ENCODE measurements around the gene DPYSL3.

The DPYSL3 gene

DNA sequence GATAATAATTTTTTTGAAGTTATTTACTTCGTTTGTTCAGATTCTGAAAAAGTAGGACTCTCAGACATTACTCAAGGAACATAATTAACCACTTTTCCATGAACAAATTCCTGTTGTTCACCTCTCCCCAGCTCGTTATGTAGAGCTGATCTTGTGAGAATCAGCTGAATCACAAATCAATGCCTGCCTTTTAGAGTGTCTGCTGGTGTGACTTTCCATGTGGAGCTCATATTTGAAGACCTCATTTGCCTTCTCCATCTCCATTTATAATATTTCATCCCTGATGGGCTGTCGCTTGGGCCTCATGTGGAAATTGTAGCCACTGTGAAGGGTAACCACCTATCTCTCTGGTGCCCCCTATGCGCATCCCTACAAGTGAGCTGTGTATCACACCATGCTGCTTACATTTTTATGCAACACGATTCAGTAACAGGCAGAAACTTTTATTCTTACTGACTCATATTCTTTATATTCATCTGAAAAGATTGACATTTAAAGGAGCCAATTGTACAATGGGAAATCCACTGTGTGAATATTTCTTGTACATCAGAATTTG lies 163.8 kb downstream of the DPYSL3 start:
- Histone ChIP-seq H3K9ac (ENCODE audit: insufficient read length, low read depth) (no peak overlapping the region), H3K4me3 (ENCODE audit: insufficient read length, low read depth) (no peak overlapping the region), H3K4me1 (ENCODE audit: insufficient read depth, insufficient read length) (no peaks in the 10 kb centered on the region), H3K9me3 (ENCODE audit: insufficient read depth, low read length) (no peaks in the 10 kb centered on the region), H3K27me3 (ENCODE audit: insufficient read depth, insufficient read length) (no peaks in the 10 kb centered on the region), H3K36me3 (ENCODE audit: insufficient read depth, insufficient read length, low read length) (no peaks in the 10 kb centered on the region)
- DNase-seq (ENCODE audit: low read depth, low spot score): no peak
- TF ChIP-seq YY1 (IDR thresholded peaks at IDR 0.05; ENCODE audit: insufficient read depth, insufficient read length) (no peak), SUZ12 (IDR thresholded peaks at IDR 0.05; ENCODE audit: extremely low read depth, insufficient read depth, insufficient read length) (no peak), ZNF274 (IDR thresholded peaks at IDR 0.05; ENCODE audit: low read depth, low read length) (no peak)

DNA sequence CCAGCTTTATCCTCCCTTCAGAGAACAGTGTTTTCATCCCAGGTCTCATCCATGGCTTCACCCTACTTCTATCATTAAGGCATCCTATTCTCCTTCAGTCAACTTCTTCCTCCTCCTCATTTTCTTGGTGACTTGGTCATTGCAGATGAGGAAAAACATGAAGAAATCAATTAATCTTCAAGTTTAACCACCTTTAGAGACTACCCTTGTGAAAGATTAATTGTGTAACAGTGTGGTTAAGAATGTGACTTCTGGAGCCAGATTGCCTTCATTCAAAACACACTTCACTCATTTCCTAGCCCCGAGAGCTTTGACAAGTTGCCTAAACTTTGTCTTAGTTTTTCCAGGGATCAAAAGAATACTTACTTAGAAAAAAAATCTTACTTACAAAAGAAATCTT lies 165.0 kb downstream of the DPYSL3 start:
- no peaks in the 10 kb centered on the region for H3K36me3 ChIP-seq (ENCODE audit: insufficient read depth, insufficient read length, low read length)
- no peak overlapping the region for H3K4me3 ChIP-seq (ENCODE audit: insufficient read length, low read depth)
- no peaks in the 10 kb centered on the region for H3K27me3 ChIP-seq (ENCODE audit: insufficient read depth, insufficient read length)
- TF ChIP-seq ZNF274 (IDR thresholded peaks at IDR 0.05; ENCODE audit: low read depth, low read length): no peak
- TF ChIP-seq YY1 (IDR thresholded peaks at IDR 0.05; ENCODE audit: insufficient read depth, insufficient read length): no peak
- TF ChIP-seq SUZ12 (IDR thresholded peaks at IDR 0.05; ENCODE audit: extremely low read depth, insufficient read depth, insufficient read length): no peak
- no peaks in the 10 kb centered on the region for H3K4me1 ChIP-seq (ENCODE audit: insufficient read depth, insufficient read length)
- H3K9ac ChIP-seq (ENCODE audit: insufficient read length, low read depth): no peak overlapping the region
- no peaks in the 10 kb centered on the region for H3K9me3 ChIP-seq (ENCODE audit: insufficient read depth, low read length)
- no peak for DNase-seq (ENCODE audit: low read depth, low spot score)

DNA sequence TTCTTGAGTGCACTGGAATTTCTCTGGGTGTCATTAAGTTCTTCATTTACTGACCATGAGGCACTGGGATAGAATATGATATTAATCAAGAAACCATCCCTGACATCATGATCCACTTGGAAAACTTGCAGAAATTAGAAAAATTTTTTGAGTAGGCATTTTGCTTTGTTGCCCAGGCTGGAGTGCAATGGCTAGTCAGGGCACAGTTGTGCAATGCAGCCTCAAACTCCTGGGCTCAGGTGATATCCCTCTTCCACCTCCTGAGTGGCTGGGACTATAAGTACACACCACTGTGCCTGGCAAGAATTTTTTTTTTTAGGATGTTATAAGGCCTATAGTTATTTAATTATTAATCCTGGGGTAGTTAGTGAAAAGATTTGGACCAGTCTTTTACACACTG lies 168.5 kb downstream of the DPYSL3 start:
- no peaks in the 10 kb centered on the region for H3K4me1 ChIP-seq (ENCODE audit: insufficient read depth, insufficient read length)
- TF ChIP-seq YY1 (IDR thresholded peaks at IDR 0.05; ENCODE audit: insufficient read depth, insufficient read length) (no peak), ZNF274 (IDR thresholded peaks at IDR 0.05; ENCODE audit: low read depth, low read length) (no peak), SUZ12 (IDR thresholded peaks at IDR 0.05; ENCODE audit: extremely low read depth, insufficient read depth, insufficient read length) (no peak)
- DNase-seq (ENCODE audit: low read depth, low spot score): no peak
- H3K4me3 ChIP-seq (ENCODE audit: insufficient read length, low read depth): no peak overlapping the region
- H3K36me3 ChIP-seq (ENCODE audit: insufficient read depth, insufficient read length, low read length): no peaks in the 10 kb centered on the region
- no peaks in the 10 kb centered on the region for H3K27me3 ChIP-seq (ENCODE audit: insufficient read depth, insufficient read length)
- no peaks in the 10 kb centered on the region for H3K9me3 ChIP-seq (ENCODE audit: insufficient read depth, low read length)
- no peak overlapping the region for H3K9ac ChIP-seq (ENCODE audit: insufficient read length, low read depth)

DNA sequence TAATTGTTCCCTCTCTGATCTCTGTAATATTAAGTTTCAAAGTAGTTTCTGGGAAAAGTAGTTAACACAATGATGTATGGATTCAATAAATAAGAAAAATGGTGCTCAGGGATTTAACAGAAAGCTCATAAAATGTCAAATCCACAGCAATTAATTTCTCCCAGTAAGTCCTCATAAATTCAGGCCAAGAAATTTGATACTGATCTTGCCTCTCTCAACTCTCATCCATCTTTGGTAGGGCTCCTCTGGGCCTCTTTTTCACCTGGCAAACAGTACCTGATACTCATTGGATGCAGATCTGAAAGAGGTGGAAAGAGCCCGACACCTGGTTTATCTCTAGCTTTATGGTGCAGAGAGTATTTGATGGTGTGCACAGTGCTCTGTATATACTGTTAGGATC lies 168.9 kb downstream of the DPYSL3 start:
- H3K9ac ChIP-seq (ENCODE audit: insufficient read length, low read depth): no peak overlapping the region
- no peaks in the 10 kb centered on the region for H3K27me3 ChIP-seq (ENCODE audit: insufficient read depth, insufficient read length)
- no peaks in the 10 kb centered on the region for H3K9me3 ChIP-seq (ENCODE audit: insufficient read depth, low read length)
- no peak for TF ChIP-seq YY1 (IDR thresholded peaks at IDR 0.05; ENCODE audit: insufficient read depth, insufficient read length)
- TF ChIP-seq SUZ12 (IDR thresholded peaks at IDR 0.05; ENCODE audit: extremely low read depth, insufficient read depth, insufficient read length): no peak
- TF ChIP-seq ZNF274 (IDR thresholded peaks at IDR 0.05; ENCODE audit: low read depth, low read length): no peak
- no peak for DNase-seq (ENCODE audit: low read depth, low spot score)
- H3K36me3 ChIP-seq (ENCODE audit: insufficient read depth, insufficient read length, low read length): no peaks in the 10 kb centered on the region
- no peak overlapping the region for H3K4me3 ChIP-seq (ENCODE audit: insufficient read length, low read depth)
- H3K4me1 ChIP-seq (ENCODE audit: insufficient read depth, insufficient read length): no peaks in the 10 kb centered on the region
